ENCODE results near the gene B3GALNT2.

B3GALNT2 gene

GRCh38 chr1:235455823-235456222 is 48.4 kb downstream of the B3GALNT2 start:
- DNase-seq (ENCODE audit: low read depth in 1 of 2, low spot score in 1 of 2): no peak

DNA sequence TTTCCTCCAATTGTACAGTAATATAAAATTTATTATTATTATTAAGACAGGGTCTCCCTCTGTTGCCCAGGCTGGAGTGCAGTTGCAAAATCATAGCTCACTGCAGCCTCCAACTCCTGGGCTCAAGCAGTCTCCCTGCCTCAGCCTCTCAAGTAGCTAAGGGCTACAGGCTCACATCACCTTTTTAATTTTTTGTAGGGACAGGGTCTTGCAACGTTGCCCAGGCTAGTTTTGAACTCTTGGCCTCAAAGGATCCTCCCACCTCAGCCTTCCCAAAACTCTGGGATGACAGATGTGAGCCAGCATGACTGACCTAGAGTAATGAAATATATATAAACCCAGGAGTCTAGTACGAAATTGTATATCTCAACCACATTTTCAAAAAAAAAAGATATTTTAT is 49.2 kb downstream of the B3GALNT2 start:
- DNase-seq (ENCODE audit: low read depth in 1 of 2, low spot score in 1 of 2): no peak

DNA sequence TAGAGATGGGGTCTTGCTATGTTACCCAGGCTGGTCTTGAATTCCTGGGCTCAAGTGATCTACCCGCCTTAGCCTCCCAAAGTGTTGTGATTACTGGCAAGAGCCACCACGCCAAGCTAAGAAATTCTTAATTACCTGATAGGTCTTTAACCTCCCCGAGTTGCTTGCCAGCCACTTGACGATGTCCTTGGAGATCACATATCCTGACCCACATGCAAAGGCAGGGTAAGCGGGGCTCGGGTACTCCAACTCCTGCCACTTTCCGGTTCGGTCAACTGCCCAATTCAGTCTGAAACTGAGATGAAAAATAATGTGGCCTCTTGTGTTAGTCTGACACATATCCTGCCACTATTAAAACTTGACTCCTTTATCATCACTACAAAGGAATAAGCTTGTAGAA is 50.2 kb downstream of the B3GALNT2 start:
- no peak for DNase-seq (ENCODE audit: low read depth in 1 of 2, low spot score in 1 of 2)

DNA sequence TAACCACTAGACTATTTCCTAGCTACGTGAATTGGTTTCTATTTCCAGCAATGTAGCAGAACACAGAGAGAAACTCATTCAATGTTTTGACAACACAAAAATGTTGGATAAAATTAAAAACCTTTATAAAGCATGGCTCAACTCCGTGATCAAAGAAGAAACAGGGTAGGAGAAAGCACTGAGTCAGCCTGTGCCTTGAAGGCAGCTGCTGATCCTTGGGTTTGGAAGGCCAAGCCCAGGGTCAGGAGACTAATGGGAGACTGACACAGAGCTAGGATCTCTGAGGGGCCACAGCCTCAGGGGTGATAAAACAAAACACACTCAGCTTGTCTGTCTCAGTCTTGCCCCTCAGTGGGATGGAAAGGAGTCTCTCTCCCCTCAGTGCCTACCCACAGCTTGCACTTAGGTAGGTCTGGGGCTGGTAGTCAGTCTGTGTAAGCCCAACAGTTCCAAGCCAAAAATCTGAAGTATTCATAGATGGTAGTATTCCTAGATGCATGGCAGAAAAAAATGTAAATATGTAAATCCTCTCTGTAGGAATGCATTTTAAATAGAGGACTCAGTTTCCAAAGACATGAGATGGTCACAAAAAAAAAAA is 53.3 kb downstream of the B3GALNT2 start:
- no peak for DNase-seq (ENCODE audit: low read depth in 1 of 2, low spot score in 1 of 2)

- no peak for DNase-seq (ENCODE audit: low read depth in 1 of 2, low spot score in 1 of 2)
Observed at GRCh38 chr1:235450433-235450832, 53.8 kb downstream of the B3GALNT2 start.

GRCh38 chr1:235448616-235449015 is 55.6 kb downstream of the B3GALNT2 start:
- DNase-seq (ENCODE audit: low read depth in 1 of 2, low spot score in 1 of 2): no peak

DNA sequence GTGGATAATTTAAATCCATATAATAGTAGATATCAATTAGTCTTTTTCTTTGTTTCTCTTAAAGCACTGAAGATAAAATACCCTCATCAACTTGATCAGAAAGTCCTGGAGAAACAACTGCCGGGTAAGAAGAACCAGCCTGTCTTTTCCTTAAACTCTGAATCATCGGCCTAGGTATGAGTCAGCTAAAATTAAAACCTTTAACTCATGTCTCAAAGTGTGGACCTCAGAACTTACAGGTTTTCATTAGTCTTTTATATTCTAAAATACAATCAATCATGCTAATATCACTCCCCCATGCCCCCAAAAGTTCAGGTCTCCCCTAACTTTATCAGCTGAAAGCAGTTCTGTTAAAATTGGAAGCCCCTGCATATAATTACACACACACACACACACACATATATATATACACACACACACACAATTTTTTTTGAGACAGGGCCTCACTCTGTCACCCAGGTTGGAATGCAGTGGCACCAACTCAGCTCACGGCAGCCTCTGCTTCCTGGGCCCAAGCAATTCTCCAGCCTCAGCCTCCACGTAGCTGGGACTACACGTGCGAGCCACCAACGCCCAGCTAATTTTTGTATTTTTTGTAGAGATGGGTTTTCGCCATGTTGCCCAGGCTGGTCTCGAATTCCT is 61.3 kb downstream of the B3GALNT2 start:
- no peak for DNase-seq (ENCODE audit: low read depth in 1 of 2, low spot score in 1 of 2)

GRCh38 chr1:235441159-235441685 is 63.0 kb downstream of the B3GALNT2 start:
- DNase-seq (ENCODE audit: low read depth in 1 of 2, low spot score in 1 of 2): no peak

- no peak for DNase-seq (ENCODE audit: low read depth in 1 of 2, low spot score in 1 of 2)
Observed at GRCh38 chr1:235434001-235434400, 70.3 kb downstream of the B3GALNT2 start.

DNA sequence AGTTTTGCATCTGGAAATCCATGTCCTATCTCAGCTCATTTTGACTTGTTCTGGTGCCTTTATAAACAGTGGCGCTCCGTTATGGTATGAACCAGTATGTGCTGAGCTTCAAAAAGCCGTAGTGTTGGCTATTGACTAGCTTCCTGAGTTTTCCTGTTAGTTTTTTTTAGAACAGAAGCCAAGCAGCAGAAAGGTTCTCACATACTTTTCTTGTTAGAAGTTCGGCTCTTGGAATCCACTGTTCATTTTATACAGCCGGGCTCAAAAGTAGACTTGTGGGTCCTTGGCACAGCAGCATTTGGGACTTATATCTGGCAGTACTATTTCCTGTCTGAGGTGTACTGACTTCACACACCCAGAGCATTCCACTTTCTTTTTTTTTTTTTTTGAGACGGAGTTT is 73.3 kb downstream of the B3GALNT2 start:
- DNase-seq (ENCODE audit: low read depth in 1 of 2, low spot score in 1 of 2): no peak

- no peak for DNase-seq (ENCODE audit: low read depth in 1 of 2, low spot score in 1 of 2)
Observed at GRCh38 chr1:235429143-235429542, 75.1 kb downstream of the B3GALNT2 start.

- DNase-seq (ENCODE audit: low read depth in 1 of 2, low spot score in 1 of 2): no peak
Observed at GRCh38 chr1:235427447-235427846, 76.8 kb downstream of the B3GALNT2 start.

GRCh38 chr1:235426680-235427079 is 77.6 kb downstream of the B3GALNT2 start:
- DNase-seq (ENCODE audit: low read depth in 1 of 2, low spot score in 1 of 2): no peak

GRCh38 chr1:235426143-235426542 is 78.1 kb downstream of the B3GALNT2 start:
- DNase-seq (ENCODE audit: low read depth in 1 of 2, low spot score in 1 of 2): no peak

DNA sequence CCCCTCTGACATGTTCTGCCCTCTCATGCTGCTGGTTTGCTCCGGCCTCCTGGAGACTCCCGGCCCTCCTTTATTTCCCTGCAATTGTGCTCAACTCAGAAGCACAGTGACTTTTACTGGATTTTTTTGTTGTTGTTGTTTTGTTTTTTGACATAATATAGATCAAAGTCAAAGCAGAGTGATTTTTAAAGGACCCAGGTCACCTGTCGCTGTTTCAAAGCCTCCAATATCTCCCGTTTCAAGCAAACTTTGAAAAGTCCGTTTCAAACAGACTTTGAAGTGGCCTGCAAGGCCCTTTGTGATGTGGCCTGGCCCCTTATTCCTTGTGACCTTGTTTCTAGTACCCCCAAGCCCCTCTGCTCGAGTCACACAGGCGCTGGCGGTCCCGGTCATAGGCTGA is 78.9 kb downstream of the B3GALNT2 start:
- DNase-seq (ENCODE audit: low read depth in 1 of 2, low spot score in 1 of 2): no peak

- no peak for DNase-seq (ENCODE audit: low read depth in 1 of 2, low spot score in 1 of 2)
Observed at GRCh38 chr1:235424092-235424491, 80.2 kb downstream of the B3GALNT2 start.

- DNase-seq (ENCODE audit: low read depth in 1 of 2, low spot score in 1 of 2): no peak
Observed at GRCh38 chr1:235423214-235423652, 81.0 kb downstream of the B3GALNT2 start.

GRCh38 chr1:235421751-235422150 is 82.5 kb downstream of the B3GALNT2 start:
- DNase-seq (ENCODE audit: low read depth in 1 of 2, low spot score in 1 of 2): no peak

GRCh38 chr1:235417086-235417697 is 87.1 kb downstream of the B3GALNT2 start:
- peak; percentile 15 to 27 for DNase-seq (ENCODE audit: low read depth in 1 of 2, low spot score in 1 of 2)

DNA sequence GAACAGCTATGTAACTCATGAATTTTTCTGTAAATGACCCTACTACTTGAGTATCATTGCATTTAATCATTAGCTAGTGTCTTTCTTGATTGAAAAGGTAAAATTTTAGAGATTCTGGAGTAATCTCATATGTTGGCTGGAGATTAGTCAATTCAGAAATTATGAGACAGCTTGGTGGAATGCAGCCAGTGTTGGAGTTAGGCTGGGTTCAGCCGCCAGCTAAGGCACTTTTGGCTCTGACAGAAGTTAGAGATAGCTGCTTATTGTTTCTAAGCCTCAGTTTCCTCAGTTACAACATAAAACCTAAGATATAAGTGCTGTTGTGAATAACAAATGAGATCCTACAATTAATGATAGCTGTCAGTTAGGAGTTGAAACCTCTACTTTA is 87.6 kb downstream of the B3GALNT2 start:
- no peak for DNase-seq (ENCODE audit: low read depth in 1 of 2, low spot score in 1 of 2)

DNA sequence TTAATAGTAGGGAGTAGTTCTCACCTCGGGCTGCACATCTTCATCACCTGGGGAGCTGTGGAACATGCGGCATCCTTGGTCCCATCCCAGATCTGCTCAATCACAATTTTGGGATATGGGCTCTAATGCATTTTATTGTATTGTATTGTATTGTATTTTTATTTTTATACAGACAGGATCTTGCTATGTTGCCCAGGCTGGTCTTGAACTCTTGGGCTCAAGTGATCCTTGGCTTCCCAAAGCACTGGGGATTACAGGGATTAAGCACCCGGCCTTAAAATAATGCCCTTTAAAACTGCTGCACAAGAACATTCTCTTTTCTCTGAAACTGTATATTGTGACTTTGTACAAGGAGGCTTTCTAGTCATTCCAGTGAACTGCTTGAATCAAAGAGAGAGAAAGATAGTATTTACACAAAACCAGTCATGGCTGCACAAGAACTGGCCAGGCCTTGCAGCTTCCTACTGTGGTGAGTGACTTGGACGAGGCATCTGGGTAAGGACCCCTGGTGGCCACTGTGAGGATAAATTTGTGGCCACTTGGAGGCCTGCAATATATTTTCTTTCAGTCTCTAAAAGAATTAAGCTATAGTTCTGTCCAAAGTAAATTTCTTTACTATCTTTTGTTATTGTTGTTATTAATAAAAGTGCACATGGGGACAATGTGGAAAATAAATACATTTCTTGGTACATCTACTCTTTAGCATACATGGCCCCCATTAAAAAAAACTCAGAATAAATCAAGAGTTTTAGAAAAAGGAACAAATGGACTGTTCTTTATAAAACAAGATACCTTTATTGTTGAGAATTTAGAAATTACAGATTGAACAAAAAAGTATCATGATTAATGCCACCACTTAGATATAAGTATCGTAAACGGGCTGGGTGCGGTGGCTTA is 89.0 kb downstream of the B3GALNT2 start:
- peak; percentile 19 to 31 for DNase-seq (ENCODE audit: low read depth in 1 of 2, low spot score in 1 of 2)

Data from stimulated activated CD4-positive, alpha-beta T cell treated with anti-CD3 and anti-CD28 coated beads, Interleukin-15, amount 100 ng/mL, for 1 hour (primary cell).